ENCODE data around the gene FBN2. TPM values are rescaled to one million over a fixed set of nuclear protein-coding genes. Genes with fewer than 3 reads are reported as not detected.

FBN2 gene
- polyA plus RNA-seq (ENCODE audit: insufficient read length in 4 of 4), result 100 to 1,000 TPM in 3 of 4 donors, 10 to 100 TPM in 1; 73.4 to 450 (median 108) TPM

DNA sequence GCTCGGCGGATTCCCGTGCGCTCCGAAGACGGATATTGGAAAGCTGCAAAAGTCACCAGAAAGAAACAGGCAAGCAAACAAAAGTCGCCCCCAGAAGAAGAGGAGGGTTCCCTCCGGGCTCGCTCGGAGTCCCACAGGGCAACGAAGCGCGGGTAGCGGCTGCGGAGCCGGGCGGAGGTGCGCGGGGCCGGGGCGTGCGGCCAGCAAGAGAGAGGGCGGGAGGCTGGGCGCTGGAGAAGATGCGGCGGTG lies at the start of gene FBN2:
Gene FBN2, minus strand, starts transcription at position 246 of the 250 bp plus-strand sequence. CDS start 642 bp downstream, outside the sequence.
- DNase-seq (ENCODE audit: low read depth in 4 of 4, low spot score in 3 of 4), result no peak

DNA sequence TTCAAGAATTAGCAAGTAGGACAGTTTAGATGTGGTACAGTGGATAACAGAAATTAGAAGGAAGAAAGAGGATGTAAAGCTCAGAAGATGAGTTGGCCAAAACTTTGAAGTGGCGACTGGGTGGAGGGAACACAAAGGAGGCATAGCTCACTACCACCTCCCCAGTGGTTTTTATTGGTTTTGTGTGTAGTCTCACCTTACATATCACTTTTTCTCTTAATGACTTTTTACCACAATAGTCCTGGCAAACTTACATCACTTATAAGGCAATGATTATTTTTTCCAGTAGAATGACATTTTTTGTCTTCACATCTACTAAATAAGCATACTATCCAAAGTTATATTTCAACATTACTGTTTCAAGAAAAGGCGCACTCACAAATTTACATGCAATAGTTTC lies 49.2 kb upstream of the FBN2 start:
- no peak for DNase-seq (ENCODE audit: low read depth in 4 of 4, low spot score in 3 of 4)

DNA sequence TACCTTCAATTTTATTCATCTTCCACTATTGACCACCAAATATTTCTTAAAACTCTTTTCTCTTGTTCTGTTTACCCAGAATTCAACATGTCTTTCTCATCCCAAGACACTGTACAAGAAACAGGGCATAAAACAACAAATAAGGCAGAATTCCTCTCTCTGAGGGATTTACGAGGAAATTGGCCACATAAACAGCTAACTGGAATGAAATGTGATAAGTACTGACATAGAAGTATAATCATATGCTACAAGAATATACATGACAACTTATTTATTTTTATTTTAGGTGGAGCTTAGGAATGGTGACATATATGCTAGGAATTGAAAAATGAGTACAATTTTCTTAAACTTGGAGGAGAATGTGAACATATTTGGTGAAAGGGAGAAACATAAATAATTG lies 48.8 kb upstream of the FBN2 start:
- DNase-seq (ENCODE audit: low read depth in 4 of 4, low spot score in 3 of 4), result no peak

DNA sequence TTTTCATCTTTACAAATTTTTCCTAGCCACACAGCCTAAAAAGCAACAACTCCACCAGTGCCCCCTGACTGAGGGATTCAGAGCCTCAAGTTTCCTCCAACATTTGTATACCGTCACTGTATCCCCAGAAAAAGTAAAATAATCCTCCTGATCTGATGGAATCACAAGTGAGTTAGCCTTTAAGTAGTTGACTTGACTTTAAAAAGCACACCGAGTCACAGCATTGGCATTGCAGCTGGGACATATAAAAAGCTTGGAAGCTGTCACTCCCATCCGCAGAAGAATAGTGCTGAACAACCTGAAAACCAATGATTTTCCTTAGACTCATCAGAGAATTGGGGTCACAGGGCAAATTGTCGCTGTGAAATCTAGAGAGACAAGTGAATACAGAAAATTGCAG lies 41.6 kb upstream of the FBN2 start:
- DNase-seq (ENCODE audit: low read depth in 4 of 4, low spot score in 3 of 4), result no peak

DNA sequence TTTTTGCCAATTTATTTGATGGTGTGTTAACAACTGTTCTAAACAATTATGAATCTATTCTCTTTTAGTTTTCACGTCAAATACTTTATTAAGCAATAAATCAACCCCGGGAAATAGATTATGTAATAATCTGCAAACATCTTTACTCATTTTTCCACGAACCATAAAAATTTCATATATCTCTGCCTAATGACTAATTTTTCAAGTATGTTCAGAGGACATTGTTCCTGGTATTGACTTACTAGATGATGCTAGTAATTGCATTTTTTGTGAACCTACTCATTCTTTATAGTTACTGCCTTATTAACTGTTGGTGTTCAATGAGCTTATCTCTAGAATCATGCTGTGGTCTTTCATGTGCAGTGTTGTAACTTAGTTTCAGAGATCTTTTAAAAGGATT lies 41.0 kb upstream of the FBN2 start:
- DNase-seq (ENCODE audit: low read depth in 4 of 4, low spot score in 3 of 4), result no peak

DNA sequence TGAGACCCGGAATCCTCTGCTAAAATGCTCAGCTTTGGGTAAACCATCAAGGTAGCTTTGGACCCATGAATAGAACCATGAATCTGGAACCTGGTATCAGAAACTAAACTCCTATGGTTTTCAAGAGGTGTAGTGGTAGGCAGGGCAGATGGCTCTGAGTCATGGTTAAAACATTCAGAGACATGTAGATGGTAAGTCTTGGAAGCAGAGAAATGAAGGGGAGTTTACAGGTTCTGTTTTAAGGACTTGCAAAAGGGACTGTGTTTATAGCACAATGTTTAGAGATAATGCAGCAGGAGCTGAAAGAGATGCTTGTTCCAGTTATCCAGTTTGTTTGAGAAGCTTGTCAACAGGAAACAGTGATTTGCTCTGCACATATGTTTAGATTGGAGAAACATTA lies 36.0 kb upstream of the FBN2 start:
- DNase-seq (ENCODE audit: low read depth in 4 of 4, low spot score in 3 of 4), result no peak

DNA sequence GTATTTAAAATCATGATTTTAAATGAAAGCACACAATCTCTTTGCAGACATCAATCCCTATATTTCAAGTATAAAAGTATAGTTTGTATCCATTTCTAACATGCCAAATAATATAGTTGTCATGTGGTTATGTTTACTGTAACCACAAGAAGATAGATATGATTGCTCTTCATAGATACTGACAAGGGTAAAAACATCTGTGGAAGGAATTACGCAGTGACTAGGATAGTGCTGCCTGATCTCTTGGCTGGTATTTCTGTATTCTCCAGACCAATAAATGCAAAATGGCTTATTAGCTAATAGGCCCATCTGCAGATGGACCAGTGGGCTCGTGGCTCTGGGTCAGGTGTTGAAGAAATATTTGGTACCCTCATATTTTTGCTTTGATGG lies 34.9 kb upstream of the FBN2 start:
- DNase-seq (ENCODE audit: low read depth in 4 of 4, low spot score in 3 of 4), result no peak

DNA sequence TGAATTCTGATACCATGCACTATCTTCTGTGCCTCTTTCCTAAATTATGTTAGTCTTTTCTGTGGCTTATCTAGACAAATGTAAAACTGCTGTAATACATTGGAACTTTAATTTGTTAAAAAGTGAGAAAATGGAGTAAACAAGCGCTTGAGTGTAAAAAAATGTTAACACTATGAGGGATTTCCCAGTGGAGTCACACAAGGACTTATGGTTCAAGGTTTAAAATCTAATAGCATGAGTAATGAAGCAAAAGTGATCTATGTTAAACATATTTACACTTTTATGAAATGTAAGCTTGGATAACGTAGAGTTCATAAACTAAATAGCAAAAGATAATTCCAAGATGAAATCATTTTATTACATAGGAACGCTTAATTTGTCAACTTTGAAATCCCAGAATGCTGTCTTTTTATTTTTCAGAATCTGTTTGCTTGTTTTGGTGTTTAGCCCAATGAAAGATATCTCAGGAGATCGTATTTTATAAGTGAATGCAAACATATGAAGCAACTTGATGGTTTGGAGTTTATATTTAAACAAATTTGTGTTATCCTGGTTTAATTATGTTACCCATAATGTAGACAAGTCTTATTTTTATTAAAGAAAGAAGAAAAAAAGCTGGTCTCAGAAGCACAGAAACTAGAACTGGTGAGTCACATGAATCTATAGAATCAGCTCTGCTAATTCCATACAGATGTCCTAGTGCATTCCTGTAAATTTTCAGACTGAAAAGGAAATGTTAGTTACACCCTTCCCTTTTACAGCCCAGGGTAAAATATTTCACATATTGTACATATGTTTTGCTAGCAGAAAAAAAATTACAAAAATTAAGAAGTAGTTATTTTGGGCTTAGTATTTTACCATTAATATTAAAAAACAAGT lies 34.2 kb upstream of the FBN2 start:
- DNase-seq (ENCODE audit: low read depth in 4 of 4, low spot score in 3 of 4), result no peak

DNA sequence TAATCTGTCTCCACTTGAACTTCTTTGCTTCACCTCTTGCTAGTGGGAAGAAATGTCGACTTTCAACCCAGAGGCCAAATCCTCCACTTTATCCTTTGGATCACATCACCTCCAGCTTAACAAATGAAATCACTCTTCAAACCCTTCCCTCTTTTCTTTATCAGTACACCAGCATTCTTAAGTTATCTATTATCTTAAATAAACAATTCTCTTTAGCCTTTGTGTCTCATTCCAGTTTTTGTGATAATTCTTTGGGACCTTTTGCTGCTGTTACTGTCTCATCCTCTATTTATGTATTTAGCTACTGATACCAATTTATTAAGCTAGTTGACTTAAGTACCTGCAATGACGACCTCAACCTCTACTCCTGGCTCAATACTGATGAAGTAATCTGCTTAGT lies 28.1 kb upstream of the FBN2 start:
- no peak for DNase-seq (ENCODE audit: low read depth in 4 of 4, low spot score in 3 of 4)

DNA sequence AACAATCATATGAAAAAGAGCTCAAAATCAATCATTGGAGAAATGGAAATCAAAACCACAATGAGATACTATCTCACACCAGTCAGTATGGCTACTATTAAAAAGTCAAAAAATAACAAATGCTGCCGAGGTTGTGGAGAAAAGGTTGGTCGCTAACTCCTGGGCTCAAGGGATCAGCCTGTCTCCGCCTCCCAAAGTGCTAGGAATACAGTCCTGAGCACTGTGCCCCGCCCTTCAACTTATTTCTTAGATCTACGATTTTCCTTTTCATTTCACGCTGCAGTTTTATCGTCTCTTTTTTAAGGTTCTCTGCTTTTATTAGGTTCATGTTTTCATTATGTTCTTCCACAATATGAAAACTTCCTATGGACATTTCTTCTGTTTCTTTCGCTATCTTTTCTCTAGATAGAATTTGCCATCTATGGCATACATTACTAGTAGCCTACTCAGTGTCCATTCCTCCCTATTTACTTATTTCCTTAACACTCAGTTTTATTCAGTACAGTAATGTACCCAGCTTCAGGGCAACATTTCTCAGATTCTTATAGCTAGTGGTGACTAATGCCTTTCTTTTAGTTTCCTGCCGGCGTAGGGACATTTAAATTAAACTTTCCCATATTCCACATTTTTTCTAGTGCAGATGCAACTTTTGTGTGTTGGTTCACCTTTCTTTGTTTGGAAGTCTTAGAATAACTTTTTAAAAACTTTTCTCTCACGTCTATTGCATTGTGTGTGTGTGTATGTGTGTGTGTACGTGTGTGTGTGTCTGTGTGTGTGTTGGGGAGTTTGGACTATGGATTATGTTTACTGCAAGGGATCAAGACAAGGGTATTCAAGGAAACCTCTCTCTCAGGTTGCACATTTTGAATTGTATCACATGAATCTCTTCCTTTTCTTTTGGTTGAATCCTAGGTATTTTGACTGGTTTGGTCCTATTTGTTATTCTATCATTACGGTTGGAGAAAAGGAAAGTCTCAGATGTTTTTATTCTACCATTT lies 21.6 kb upstream of the FBN2 start:
- DNase-seq (ENCODE audit: low read depth in 4 of 4, low spot score in 3 of 4), result no peak

DNA sequence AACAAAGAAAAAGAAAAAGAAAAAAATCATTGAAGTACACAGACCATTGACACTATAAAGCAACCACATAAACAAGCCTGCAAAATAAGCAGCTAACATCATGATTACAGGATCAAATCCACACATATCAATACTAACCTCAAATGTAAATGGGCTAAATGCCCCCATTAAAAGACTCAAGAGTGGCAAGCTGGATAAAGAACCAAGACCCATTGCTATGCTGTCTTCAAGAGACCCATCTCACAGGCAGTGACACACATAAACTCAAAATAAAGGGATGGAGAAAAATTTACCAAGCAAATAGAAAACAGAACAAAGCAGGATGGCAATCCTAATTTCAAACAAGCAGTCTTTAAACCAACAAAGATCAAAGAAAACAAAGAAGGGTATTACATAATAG lies 15.7 kb upstream of the FBN2 start:
- no peak for DNase-seq (ENCODE audit: low read depth in 4 of 4, low spot score in 3 of 4)

DNA sequence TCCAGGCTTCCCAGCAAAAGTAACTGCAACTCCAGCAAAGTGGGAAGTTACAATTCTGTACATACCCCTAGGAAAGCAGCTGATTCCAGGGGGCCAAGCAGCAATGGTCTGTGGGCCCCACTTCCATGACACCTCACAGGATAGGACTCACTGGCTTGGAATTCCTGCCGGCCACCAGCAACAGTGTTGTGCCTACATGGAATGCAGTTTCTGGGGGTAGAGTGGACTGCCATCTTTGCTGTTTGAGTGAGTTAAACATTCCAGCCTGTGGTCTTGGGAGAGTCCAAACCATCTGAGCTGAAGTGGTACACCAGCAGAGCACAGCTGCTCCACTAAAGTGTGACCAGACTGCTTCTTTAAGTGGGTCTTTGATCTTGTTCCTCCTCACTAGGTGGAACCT lies 13.4 kb upstream of the FBN2 start:
- DNase-seq (ENCODE audit: low read depth in 4 of 4, low spot score in 3 of 4), result no peak

DNA sequence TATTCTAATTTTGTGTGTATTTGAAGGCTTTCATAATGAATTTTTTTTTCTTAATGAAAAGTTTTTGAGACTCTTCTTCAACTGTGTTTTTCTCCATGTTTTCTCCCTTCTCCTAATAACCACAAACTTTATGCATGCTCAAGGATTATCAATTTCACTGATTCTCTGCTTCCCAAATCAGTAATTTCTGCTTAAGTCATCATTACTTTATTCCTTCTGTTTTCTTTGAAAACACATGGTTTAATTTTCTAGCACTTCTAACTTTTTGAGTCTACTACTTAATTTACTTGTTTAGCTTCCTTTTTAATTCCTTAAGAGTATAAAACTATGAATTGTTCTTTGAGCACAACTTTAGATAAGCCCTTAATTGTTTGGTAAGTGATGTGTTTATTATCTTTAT lies 11.5 kb upstream of the FBN2 start:
- no peak for DNase-seq (ENCODE audit: low read depth in 4 of 4, low spot score in 3 of 4)

DNA sequence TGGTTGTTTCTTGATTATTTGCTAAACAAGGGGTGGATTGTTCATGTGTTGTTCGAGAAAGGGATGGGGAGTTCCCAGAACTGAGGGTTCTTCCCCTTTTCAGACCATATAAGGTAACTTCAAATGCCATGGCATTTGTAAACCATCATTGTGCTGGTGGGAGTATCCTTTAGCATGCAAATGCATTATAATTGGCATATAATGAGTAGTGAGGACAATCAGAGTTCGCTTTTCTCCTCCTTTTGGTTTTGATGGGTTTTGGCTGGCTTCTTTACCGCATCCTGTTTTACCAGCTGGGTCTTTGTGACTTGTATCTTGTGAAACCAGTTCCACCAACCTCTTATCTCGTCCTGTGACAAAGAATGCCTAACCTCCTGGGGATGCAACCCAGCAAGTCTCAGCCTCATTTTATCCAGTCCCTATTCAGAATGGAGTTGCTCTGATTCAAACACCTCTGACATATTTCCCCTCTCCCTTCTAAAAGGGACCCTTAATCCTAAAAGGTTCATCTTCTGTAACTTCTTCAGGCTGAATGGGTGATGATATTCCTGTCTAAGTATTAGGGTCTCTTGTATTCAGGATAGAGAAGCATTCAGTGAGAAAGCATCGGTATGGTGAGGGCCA lies 8.7 kb upstream of the FBN2 start:
- no peak for DNase-seq (ENCODE audit: low read depth in 4 of 4, low spot score in 3 of 4)

DNA sequence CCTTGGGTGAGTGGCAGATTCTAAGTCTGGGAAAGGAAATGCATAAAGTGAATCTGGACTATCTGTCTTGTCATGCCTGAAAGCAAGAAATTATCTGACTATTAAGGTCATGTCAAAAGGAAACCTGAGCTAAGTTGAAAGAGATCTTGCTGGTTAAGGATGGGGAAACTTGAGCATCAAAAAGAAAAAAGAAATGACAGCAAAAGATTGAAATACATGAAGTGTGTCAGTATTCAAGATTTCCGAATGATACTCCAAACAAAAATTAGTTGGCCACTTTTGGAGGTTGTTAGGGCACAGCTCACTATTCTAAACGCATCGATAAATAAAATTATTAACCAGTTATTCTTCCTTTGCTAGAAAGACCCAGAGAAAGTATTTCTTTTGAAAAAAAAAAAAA lies 3.3 kb upstream of the FBN2 start:
- no peak for DNase-seq (ENCODE audit: low read depth in 4 of 4, low spot score in 3 of 4)

DNA sequence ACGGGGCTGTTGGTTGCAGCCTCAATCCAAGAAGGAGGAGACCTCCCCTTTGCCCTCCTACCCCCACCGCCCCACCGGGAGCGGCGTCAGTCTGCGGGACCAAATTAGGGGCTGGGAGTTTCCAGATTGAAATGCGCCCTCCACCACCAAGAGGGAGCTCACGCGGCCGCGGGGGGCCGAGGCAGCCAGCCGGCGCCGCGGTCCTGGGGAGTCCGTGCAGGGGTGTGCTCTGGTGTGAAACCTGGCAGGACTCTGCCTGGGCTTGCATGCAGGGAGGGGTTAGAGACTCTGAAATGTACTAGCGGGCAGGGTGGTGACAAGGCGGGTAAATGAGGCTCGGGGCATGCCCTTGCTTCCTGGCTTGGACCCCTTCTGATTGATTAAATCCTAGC lies 989 bp upstream of the FBN2 start:
- peak in 3 of 4 donors; percentile 16 to 35 (median 17) for DNase-seq (ENCODE audit: low read depth in 4 of 4, low spot score in 3 of 4)

DNA sequence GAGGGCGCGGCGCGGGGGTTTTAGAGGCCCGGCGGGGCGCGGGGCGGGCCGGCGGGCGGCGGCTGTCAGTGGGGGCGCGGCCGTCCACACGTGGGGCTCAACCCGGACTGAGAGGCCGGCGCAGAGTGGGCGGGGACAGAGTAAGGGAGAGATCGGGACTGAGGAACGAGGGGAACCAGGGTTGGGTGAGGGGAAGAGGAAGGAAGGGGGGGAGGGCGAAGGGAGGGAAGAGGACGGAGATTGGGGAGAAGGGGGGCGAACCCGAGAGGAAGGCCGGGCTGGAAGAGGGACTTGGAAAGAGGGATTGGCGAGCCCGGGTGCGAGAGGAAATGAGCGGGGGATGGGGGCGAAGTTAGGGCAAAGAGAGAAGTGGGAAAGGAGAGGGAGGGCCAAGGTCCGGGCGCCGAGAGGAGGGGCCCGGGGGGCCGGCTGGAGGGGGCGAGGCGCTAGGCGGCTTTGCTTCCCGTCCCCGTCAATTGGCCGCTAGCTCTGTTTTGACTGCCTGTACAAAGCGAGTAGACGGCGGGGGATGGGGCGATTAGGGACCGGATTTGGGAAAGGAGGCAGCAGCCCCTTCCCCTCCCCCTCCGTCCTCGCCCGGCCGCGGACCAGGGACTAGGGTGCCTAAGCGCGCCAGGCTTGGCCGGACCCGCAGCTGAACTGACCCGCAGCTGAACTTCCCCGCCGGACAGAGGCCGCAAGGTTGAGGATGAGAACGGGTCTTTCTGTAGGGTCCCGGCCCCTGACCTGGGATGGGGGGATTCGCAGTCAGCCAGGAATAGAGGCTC lies 399 bp upstream of the FBN2 start:
- peak; percentile 72 to 86 (median 79) for DNase-seq (ENCODE audit: low read depth in 4 of 4, low spot score in 3 of 4)

DNA sequence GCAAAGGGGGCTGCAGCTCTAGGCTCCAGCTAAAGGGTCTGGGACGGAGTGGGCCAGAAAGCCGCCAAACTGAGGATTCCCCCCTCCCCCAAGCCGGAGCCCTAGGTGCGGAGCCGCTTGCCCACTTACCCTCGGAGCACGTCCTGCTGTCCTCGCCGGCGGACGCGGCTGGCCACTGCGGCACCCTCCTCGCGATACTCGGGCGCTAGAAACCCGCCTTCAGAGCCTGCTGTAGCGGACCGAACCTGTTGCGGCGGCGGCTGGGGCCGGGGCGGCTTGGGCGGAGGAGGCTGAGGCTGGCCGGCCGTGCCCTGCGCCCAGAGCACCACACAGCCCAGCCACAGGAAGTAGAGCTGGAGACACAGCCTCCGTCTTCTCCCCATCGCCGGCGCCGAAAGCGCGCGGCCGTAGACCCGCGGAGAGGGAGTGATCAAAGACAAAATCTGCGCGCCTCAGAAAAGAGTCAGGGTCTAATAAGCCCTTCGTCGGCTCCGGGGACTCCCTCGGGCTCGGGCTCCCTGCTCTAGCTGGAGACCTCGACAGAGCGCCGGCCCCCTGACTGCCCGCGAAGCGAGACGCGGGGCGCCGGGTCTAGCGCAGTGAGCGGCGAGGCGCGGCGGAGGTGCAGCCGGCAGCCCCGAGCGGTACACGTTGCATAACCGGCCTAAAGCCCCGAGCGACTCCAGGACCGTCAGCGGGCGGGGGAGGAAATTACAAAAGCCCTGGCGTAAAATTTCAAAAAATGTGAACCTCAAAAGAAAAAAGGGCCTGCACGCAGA lies 635 bp downstream of the FBN2 start:
- peak in 3 of 4 donors; percentile 18 to 29 (median 24) for DNase-seq (ENCODE audit: low read depth in 4 of 4, low spot score in 3 of 4)

Measured in left renal pelvis (tissue), 4 donors.